CD14-positive monocyte (primary cell): Measurements from ENCODE around the gene EPYC. TPM values are rescaled to one million over a fixed set of nuclear protein-coding genes. Genes with fewer than 3 reads are reported as not detected.

Experiments used
- DNase-seq, 3 donors: peaks; one replicate each; pipeline ENCODE4 v3.0.0-alpha.2; 2011 to 2022
- H2AFZ ChIP-seq: 2 replicates; pipeline ENCODE4 v1.6.0; 2012; ENCODE audit warnings: mild to moderate bottlenecking, low read depth, low read length, inconsistent platforms; ENCODE audit not compliant: insufficient read depth, poor library complexity, severe bottlenecking
- H3K27ac ChIP-seq, 2 donors: 1 replicate in 1 of 2; 2 replicates in 1 of 2; pipeline ENCODE4 v1.5.1; 2012 to 2013; ENCODE audit warnings: low read length in 2 of 2, control low read depth in 1 of 2, inconsistent platforms in 1 of 2, low read depth in 1 of 2, mild to moderate bottlenecking in 1 of 2
- H3K27me3 ChIP-seq, 2 donors: one replicate each; pipeline versions ENCODE4 v1.6.0 to v1.6.1; 2011 to 2013; ENCODE audit warnings: low read length in 2 of 2; ENCODE audit not compliant: control insufficient read depth in 2 of 2, insufficient read depth in 2 of 2
- H3K36me3 ChIP-seq, 2 donors: replicated peaks in 1 of 2; 1 replicate in 1 of 2; 2 replicates in 1 of 2; pipeline versions ENCODE4 v1.5.1 to v1.6.1; 2012 to 2013; ENCODE audit warnings: low read length in 2 of 2, control low read depth in 1 of 2, inconsistent platforms in 1 of 2, mild to moderate bottlenecking in 1 of 2; ENCODE audit not compliant: insufficient read depth in 2 of 2, control insufficient read depth in 1 of 2
- H3K4me1 ChIP-seq, 2 donors: 1 replicate in 1 of 2; 2 replicates in 1 of 2; pipeline versions ENCODE4 v1.5.1 to v1.6.1; 2012 to 2013; ENCODE audit warnings: low read length in 2 of 2, control low read depth in 1 of 2, inconsistent platforms in 1 of 2, mild to moderate bottlenecking in 1 of 2, moderate library complexity in 1 of 2; ENCODE audit not compliant: insufficient read depth in 2 of 2, control insufficient read depth in 1 of 2
- H3K4me2 ChIP-seq: replicated peaks from 2 replicates; pipeline ENCODE3; 2012; ENCODE audit warnings: low read length, moderate library complexity, mild to moderate bottlenecking; ENCODE audit not compliant: poor library complexity, severe bottlenecking; ENCODE audit errors: extremely low read depth
- H3K4me3 ChIP-seq, 3 experiments: fragments of 200-600 bp in 1 of 3; sonication (generic) in 1 of 3; replicated peaks in 1 of 3; 1 replicate in 2 of 3; 2 replicates in 1 of 3; pipeline ENCODE4 v1.5.1; 2011 to 2013; ENCODE audit warnings: low read length in 3 of 3, mild to moderate bottlenecking in 3 of 3, control low read depth in 2 of 3, low read depth in 2 of 3, inconsistent platforms in 1 of 3, moderate library complexity in 1 of 3
- H3K79me2 ChIP-seq: 2 replicates; pipeline ENCODE4 v1.6.0; 2012; ENCODE audit warnings: mild to moderate bottlenecking, control low read depth, inconsistent platforms, low read length, moderate library complexity; ENCODE audit not compliant: insufficient read depth
- H3K9ac ChIP-seq: 2 replicates; pipeline ENCODE4 v1.6.0; 2017; ENCODE audit warnings: low read length, mild to moderate bottlenecking; ENCODE audit not compliant: insufficient read depth, poor library complexity, severe bottlenecking
- H3K9me3 ChIP-seq, 2 donors: replicated peaks in 1 of 2; 1 replicate in 1 of 2; 2 replicates in 1 of 2; pipeline versions ENCODE4 v1.5.1 to v1.6.1; 2012 to 2013; ENCODE audit warnings: low read length in 2 of 2, control low read depth in 1 of 2; ENCODE audit not compliant: control insufficient read depth in 1 of 2, insufficient read depth in 1 of 2
- H4K20me1 ChIP-seq: 2 replicates; pipeline ENCODE4 v1.6.0; 2012; ENCODE audit warnings: mild to moderate bottlenecking, low read length, control low read depth, moderate library complexity; ENCODE audit not compliant: insufficient read depth
- H3K27ac Mint-ChIP-seq, 7 donors: one replicate each; pipeline ENCODE4 v1.8.0; 2020; ENCODE audit warnings: mild to moderate bottlenecking in 7 of 7, mixed read lengths in 7 of 7, moderate library complexity in 6 of 7, inconsistent platforms in 2 of 7
- H3K27me3 Mint-ChIP-seq, 3 donors: one replicate each; pipeline ENCODE4 v1.8.0; 2021 to 2022; ENCODE audit warnings: low read depth in 3 of 3, mild to moderate bottlenecking in 3 of 3, mixed read lengths in 3 of 3, moderate library complexity in 3 of 3, inconsistent platforms in 1 of 3
- H3K36me3 Mint-ChIP-seq, 2 donors: one replicate each; pipeline ENCODE4 v1.8.0; 2020; ENCODE audit warnings: mixed read lengths in 2 of 2, inconsistent platforms in 1 of 2, mild to moderate bottlenecking in 1 of 2
- H3K4me1 Mint-ChIP-seq: one replicate; pipeline ENCODE4 v1.8.0; 2020; ENCODE audit warnings: mild to moderate bottlenecking, mixed read lengths
- H3K4me3 Mint-ChIP-seq, 2 donors: one replicate each; pipeline ENCODE4 v1.8.0; 2020; ENCODE audit warnings: mild to moderate bottlenecking in 2 of 2, mixed read lengths in 2 of 2, moderate library complexity in 1 of 2
- H3K9me3 Mint-ChIP-seq, 7 donors: one replicate each; pipeline ENCODE4 v1.8.0; 2020 to 2022; ENCODE audit warnings: mixed read lengths in 7 of 7, mild to moderate bottlenecking in 6 of 7, moderate library complexity in 6 of 7, inconsistent platforms in 2 of 7
- WGBS: methylation state at CpG from one replicate; pipeline ENCODE4 v1.1.5; 2013; ENCODE audit warnings: missing lambda C conversion rate; ENCODE audit not compliant: insufficient coverage; 5-methylcytosine and 5-hydroxymethylcytosine counted together
- intact Hi-C, 2 donors: fragments of 100-400 bp; cut with micrococcal nuclease; formaldehyde crosslinking; loops; one replicate each; pipeline versions ENCODE4 v1.15.0 to v1.15.1; 2023
- polyA plus RNA-seq, 3 donors: library from polyadenylated mRNA; depleted of rRNA in 1 of 3; unstranded in 2 of 3; stranded (reverse) in 1 of 3; fragments of 300-500 nt in 2 of 3; fragments of >200 nt in 1 of 3; fragmentation: Illumina TruSeq in 2 of 3; gene quantifications; 1 replicate in 2 of 3; 2 replicates in 1 of 3; pipeline ENCODE4 v1.2.3, GENCODE V29; 2012 to 2021
- TF ChIP-seq, protein P1 (sequence below): fragments of 200-600 bp; IDR thresholded peaks from one replicate; pipeline ENCODE4 v1.8.0; 2022; ENCODE audit warnings: antibody characterized with exemption, mild to moderate bottlenecking

EPYC gene
- polyA plus RNA-seq, 3 donors, result not detected

DNA sequence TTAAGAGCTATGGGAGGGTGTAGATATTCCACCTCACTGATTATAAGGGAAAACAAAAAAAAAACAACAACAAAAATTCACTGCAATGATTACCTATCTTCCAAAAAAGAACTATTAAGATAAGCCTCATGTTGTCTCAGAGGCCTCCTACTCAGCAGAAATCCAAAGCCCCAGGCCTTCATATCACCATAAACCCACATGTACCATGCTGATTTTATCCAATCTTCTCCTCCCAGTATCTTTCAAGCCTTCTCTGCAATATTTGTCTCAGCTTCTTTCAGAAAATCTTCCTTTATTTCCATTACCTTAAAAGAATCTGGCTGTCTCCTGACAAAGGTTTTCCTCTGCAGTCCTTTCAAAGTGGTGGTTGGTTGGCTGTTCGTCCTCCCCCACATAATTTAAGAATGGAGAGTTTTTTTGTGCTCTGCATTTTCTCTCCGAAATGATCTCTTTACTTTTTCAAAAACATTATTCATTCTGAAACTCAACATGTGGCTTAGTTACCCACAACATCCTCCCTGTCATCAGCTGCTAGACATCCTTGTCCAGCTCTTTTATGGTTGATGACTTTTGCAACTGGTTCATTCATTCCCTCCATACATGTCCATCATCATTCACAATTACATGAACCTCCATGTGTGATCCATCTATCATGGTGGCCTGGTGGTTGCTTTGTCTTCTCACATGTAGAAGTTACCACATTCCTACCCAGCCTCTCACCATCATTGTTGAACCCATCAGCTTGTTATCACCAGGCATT, 2.9 kb upstream of the EPYC start:
- peaks cover 0 to 2% (median 0%) of the 10 kb centered on the region in 7 donors for H3K9me3 Mint-ChIP-seq
- H3K27ac ChIP-seq, result no peak overlapping the region
- H3K9ac ChIP-seq, result no peak overlapping the region
- intact Hi-C loops, result no loop called here
- H3K4me1 ChIP-seq, result no peaks in the 10 kb centered on the region
- H3K4me1 Mint-ChIP-seq, result no peaks in the 10 kb centered on the region
- no peak overlapping the region for H2AFZ ChIP-seq
- H3K9me3 ChIP-seq, result no peaks in the 10 kb centered on the region
- TF ChIP-seq, protein P1, sequence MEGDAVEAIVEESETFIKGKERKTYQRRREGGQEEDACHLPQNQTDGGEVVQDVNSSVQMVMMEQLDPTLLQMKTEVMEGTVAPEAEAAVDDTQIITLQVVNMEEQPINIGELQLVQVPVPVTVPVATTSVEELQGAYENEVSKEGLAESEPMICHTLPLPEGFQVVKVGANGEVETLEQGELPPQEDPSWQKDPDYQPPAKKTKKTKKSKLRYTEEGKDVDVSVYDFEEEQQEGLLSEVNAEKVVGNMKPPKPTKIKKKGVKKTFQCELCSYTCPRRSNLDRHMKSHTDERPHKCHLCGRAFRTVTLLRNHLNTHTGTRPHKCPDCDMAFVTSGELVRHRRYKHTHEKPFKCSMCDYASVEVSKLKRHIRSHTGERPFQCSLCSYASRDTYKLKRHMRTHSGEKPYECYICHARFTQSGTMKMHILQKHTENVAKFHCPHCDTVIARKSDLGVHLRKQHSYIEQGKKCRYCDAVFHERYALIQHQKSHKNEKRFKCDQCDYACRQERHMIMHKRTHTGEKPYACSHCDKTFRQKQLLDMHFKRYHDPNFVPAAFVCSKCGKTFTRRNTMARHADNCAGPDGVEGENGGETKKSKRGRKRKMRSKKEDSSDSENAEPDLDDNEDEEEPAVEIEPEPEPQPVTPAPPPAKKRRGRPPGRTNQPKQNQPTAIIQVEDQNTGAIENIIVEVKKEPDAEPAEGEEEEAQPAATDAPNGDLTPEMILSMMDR, result no peak
- H3K4me3 Mint-ChIP-seq, result no peak overlapping the region
- no peaks in the 10 kb centered on the region for H3K36me3 Mint-ChIP-seq
- DNase-seq, result no peak
- no peaks in the 10 kb centered on the region for H3K27me3 Mint-ChIP-seq
- no peaks in the 10 kb centered on the region for H3K27me3 ChIP-seq
- no peak overlapping the region for H3K4me2 ChIP-seq
- no peaks in the 10 kb centered on the region for H3K79me2 ChIP-seq
- no peak overlapping the region for H3K27ac Mint-ChIP-seq
- H3K4me3 ChIP-seq, result no peak overlapping the region
- no peaks in the 10 kb centered on the region for H3K36me3 ChIP-seq
- WGBS, result no CpG with 5 or more reads among the region's 2 CpGs
- H4K20me1 ChIP-seq, result no peaks in the 10 kb centered on the region

DNA sequence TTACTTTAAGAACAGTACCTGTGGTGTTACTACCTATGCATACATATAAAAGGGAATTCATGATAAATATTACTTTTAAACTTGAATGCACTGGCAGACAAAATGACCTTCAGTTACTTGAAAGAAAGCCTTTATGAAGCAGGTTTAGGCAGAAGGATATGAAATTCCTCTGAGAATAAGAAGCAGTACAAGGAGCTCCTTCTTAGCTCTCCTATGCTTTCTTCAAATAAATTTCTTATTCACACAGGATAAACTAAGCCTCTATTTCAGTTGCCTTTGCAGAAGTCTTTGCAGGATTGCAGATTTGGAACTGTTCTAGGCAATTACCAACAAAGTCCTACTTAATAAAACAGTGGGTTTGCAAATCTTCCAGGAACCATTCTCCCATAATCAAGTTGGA, 1.0 kb downstream of the EPYC start:
- H3K9me3 Mint-ChIP-seq, result peaks cover 0 to 2% (median 0%) of the 10 kb centered on the region in 7 donors
- TF ChIP-seq, protein P1, result no peak
- intact Hi-C loops, result no loop called here
- no peak for DNase-seq
- no peaks in the 10 kb centered on the region for H3K4me1 Mint-ChIP-seq
- no peak overlapping the region for H3K4me3 ChIP-seq
- no peak overlapping the region for H3K4me3 Mint-ChIP-seq
- H3K36me3 Mint-ChIP-seq, result no peaks in the 10 kb centered on the region
- no peak overlapping the region for H3K27ac Mint-ChIP-seq
- no peaks in the 10 kb centered on the region for H3K79me2 ChIP-seq
- H3K9me3 ChIP-seq, result no peaks in the 10 kb centered on the region
- H3K27me3 ChIP-seq, result no peaks in the 10 kb centered on the region
- no peaks in the 10 kb centered on the region for H3K4me1 ChIP-seq
- H3K27me3 Mint-ChIP-seq, result no peaks in the 10 kb centered on the region
- H2AFZ ChIP-seq, result no peak overlapping the region
- H3K9ac ChIP-seq, result no peak overlapping the region
- H3K4me2 ChIP-seq, result no peak overlapping the region
- H3K27ac ChIP-seq, result no peak overlapping the region
- H3K36me3 ChIP-seq, result no peaks in the 10 kb centered on the region
- no peaks in the 10 kb centered on the region for H4K20me1 ChIP-seq
